HG03196 (cell line): ENCODE results near the gene MOGAT1.

ENCODE experiments used
- ATAC-seq: cut with Tn5 transposase; IDR thresholded peaks from one replicate; pipeline ENCODE4 v1.9.1; 2021; ENCODE audit not compliant: unreplicated experiment

MOGAT1 gene

GRCh38 chr2:222671259-222672067 is at the start of gene MOGAT1:
TSS of gene MOGAT1 (plus strand) at chr2:222671658. CDS start at chr2:222671786, 128 bp downstream.
- no peak for ATAC-seq

- no peak for ATAC-seq
Measured at GRCh38 chr2:222621893-222622292, 49.6 kb upstream of the MOGAT1 start.

GRCh38 chr2:222622910-222623309 is 48.5 kb upstream of the MOGAT1 start:
- no peak for ATAC-seq

- no peak for ATAC-seq
Measured at GRCh38 chr2:222623756-222624309, 47.6 kb upstream of the MOGAT1 start.

- no peak for ATAC-seq
Measured at GRCh38 chr2:222627764-222628163, 43.7 kb upstream of the MOGAT1 start.

- ATAC-seq = no peak
Measured at GRCh38 chr2:222635295-222635694, 36.2 kb upstream of the MOGAT1 start.

- ATAC-seq = no peak
Measured at GRCh38 chr2:222637067-222637466, 34.4 kb upstream of the MOGAT1 start.

- no peak for ATAC-seq
Measured at GRCh38 chr2:222641336-222641735, 30.1 kb upstream of the MOGAT1 start.

- ATAC-seq = no peak
Measured at GRCh38 chr2:222643134-222643533, 28.3 kb upstream of the MOGAT1 start.

- ATAC-seq = no peak
Measured at GRCh38 chr2:222646008-222646407, 25.4 kb upstream of the MOGAT1 start.

GRCh38 chr2:222649801-222650200 is 21.7 kb upstream of the MOGAT1 start:
- no peak for ATAC-seq

GRCh38 chr2:222651718-222652418 is 19.6 kb upstream of the MOGAT1 start:
- no peak for ATAC-seq

GRCh38 chr2:222652491-222653255 is 18.8 kb upstream of the MOGAT1 start:
- ATAC-seq = no peak

- ATAC-seq = no peak
Measured at GRCh38 chr2:222653280-222653679, 18.2 kb upstream of the MOGAT1 start.

GRCh38 chr2:222655787-222656525 is 15.5 kb upstream of the MOGAT1 start, which contains the start of gene FARSB:
TSS of gene FARSB (minus strand) at chr2:222656092. CDS start at chr2:222656073, 19 bp downstream.
- ATAC-seq = peak; percentile 93

- ATAC-seq = peak; percentile 17
Measured at GRCh38 chr2:222656526-222657446, 14.7 kb upstream of the MOGAT1 start.

GRCh38 chr2:222663479-222663878 is 8.0 kb upstream of the MOGAT1 start:
- no peak for ATAC-seq

GRCh38 chr2:222668494-222669154 is 2.8 kb upstream of the MOGAT1 start:
- ATAC-seq = no peak

GRCh38 chr2:222669353-222669752 is 2.1 kb upstream of the MOGAT1 start:
- ATAC-seq = no peak
